Measurements from ENCODE around the gene HSD3B1.
"Not testable (repeated sequence)": the region's sequence is repeated elsewhere in the genome, so short reads cannot be mapped to it uniquely, and the experiment has no call there.

HSD3B1 gene

DNA sequence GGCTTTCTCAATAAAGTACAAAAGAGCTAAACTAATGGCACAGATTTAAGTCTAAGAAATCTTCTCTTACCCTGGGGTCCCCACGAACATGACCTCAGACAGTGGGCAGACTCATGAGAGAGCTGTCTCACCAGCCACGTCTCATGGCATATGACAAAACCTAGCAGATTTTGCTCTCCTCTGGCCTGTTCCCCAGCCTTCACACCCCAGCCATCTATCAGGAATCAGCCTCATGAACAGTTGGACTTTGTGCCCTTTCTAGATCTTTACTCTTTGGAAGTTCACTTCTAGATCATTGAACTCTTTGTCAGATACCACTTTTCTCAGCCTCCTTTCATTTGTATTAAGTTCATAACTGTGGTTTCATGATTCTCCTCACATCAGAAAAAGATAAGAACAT is 14.2 kb upstream of the HSD3B1 start:
- no peak for DNase-seq (ENCODE audit: low read depth)

DNA sequence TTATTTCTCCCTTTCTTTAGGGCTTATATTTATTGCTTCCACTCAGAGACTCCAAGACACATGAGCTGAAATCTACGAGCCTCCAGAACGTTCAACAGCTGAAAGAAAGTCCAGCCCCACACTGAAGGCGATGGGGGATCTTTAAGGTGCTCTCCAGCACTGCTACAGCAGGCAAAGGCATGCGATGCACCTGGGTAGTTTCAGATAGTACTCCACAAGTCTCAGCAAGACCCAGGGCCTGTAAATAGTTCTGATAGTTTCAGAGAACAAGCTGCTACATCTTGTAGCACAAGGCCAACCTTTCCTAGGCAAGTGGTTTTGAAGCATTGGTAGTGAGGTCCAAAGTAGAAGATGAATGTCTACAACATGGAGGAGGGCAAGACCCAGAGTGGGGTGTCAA is 2.2 kb upstream of the HSD3B1 start:
- no peak for DNase-seq (ENCODE audit: low read depth)

DNA sequence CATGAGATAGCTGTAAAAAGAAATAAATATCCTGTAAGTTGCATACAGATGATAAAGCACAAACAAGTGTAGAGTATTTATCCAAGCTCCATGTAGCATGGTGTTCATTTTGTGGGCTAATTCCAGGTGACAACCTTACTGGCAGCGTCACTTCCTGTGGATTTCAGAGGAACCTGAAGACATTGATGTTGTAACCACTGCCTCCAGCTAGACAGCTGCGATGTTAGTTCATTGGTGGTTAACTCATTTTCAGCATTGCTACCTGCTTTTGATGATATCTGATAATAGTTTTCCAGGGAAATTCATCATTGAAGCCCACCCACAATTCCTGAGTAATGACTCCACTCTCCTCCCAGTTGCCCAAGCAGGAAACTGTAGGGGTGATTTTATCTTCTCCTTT is 3.0 kb downstream of the HSD3B1 start:
- no peak for DNase-seq (ENCODE audit: low read depth)

DNA sequence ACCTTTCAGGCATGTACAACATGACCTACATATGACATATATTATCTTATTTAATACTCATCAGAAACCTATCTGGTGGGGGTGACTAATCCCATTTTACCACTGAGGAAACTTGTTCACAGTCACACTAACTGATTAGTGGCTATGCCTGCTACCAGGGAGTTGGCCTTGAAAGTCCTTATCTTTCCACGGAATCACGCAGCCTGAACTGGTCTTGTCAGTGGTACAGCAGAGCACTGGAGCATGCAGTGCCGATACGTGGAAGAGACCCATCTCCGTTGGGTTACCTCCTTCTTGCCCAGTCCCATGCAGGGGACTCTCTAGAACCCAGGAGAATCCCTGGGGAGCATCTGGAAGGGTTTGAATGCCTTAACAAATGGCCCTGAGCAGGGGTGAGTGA is 8.2 kb downstream of the HSD3B1 start:
- DNase-seq (ENCODE audit: low read depth), result no peak

DNA sequence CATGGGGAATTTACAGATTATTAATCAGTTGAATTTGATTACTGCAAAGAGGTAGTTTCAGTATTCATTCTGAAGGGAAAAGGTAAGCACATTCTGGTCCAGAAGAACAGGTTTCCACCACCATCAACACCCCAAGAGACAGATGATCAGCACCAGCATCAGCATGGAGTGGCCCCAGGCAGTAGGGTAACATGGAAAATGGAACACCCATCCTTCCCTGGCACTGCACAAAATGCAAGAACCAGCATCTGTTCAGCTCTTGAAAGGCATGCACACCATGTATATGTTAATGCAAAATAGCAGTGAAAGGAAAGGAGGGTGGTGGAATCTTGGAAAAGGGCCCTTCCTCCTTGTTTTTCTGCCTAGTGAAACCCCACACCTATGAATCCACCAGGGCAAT is 9.2 kb downstream of the HSD3B1 start:
- DNase-seq (ENCODE audit: low read depth), result no peak

DNA sequence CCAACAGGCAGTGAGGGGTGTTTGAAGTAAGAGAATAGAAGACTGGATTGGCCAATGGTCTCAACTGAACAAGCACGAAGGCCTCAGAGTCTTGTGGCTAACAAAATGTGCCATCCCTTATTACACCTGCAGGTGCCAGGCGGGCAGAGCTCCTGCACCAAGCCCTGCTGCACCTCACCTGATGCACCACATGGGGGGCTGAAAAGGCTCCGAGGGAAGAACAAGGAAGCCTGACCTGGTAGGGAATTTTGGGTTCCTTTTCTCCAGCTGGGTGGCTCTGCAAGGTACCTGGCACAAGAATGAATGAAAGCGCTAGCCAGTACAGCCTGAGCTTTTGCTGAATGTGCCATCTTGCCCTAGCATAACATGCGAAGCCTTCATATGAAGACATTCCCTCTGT is 9.7 kb downstream of the HSD3B1 start:
- no peak for DNase-seq (ENCODE audit: low read depth)

DNA sequence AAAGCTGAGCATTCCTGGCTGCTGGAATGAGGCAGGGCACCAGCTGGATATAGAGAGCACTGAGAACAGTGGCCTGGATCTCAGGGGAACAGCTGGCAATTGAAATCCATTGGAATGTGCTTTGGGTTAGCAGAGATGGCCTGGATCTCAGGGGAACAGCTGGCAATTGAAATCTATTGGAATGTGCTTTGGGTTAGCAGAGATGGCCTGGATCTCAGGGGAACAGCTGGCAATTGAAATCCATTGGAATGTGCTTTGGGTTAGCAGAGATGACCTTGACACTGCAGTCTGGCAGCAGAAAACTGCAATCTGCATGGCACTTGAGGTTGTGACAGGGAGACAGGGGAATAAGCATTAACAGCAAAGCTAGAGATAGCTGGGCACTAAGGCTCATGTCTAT is 10.7 kb downstream of the HSD3B1 start:
- not testable (repeated sequence) for DNase-seq (ENCODE audit: low read depth)

DNA sequence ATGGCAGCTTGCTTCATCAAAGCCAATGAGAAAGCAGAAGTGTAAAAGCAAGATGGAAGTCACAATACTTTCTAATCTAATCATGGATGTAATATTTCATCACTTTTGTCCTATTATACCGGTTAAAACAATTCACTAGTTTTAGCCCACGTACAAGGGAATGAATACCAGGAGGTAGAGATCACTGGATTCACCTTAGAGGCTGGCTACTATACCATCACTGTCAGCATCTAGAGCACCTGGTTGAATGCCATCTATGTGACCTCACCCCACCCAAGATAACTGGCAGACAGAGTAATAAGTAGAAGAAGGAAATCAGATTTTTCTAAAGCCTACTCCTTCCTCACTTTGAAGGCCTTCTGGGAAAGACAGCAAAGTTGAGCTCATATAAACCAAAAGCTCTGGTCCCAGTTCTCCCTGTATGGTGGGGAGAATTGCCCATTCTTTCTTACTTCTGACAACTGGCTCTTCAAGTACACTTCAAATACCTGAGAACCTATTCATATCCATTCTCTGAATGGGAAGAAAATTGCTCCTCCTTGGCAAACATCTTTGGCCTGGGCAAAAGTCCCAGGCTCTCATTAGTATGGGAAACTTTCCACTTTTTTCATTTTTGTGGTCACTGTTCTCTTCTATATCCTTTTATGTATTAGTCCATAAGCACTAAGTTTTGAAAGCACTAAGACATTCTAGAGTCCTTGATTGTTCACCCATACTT is 24.8 kb downstream of the HSD3B1 start:
- DNase-seq (ENCODE audit: low read depth), result no peak

DNA sequence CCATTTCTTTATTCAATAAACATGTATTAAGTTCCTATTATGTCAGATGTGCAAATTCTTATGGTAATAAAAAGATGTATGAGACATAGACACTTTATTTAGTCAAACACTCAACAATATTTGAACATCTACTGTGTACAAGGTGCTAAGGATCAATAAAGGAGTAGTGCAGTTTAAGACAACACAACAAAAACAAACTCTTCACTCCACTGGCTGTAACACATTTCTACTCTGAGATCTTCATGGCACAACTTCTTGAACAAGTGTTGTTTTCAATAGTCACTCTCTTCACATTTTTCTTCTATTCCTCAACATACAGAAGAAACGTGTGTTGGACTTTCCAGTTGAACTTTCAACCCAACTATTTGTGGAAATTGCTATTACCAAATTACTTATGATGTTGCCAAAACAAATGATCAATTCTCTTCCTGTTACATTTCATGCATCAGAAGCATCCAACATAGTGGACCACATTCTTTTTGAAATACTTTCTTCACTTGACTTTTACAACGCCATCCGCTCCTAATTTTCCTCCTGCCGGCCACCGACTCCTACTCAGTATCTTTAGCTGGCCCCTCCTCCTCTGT is 25.4 kb downstream of the HSD3B1 start:
- no peak for DNase-seq (ENCODE audit: low read depth)

DNA sequence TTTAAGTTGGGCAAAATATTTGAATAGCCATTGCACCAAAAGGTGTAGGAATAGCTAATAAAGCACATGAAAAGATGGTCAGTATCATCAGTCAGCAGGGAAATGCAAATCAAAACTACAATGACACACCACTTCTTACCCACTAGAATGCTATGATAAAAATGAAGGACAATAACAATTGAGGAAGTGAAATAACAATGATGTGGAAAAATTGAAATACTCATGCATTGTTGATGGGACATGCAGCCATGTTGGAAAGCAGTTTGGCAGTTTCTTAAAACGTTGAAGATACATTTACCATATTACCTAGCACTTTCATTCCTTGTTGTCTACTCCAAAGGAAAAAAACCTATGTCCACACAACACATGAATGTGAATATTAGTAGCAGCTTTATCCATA is 28.4 kb downstream of the HSD3B1 start:
- DNase-seq (ENCODE audit: low read depth), result no peak

DNA sequence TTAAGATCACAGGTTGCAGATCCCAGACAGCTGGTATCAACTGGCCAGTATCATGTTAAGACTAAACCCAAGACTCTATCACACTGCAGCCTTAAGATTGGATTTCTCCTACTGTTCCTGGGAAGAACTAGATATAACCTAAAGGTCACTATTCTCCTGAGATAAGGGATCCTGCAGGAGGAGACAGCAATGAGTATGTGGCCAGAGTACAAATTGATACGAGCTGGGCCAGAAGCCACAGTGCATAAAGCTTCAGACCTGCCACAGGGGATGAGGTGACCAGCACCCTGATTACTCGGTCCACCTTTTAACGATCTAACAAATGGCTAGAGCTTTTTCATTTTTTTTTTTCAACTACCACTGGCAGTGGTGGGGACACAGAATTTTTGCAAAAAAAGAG is 31.0 kb downstream of the HSD3B1 start:
- DNase-seq (ENCODE audit: low read depth), result no peak

DNA sequence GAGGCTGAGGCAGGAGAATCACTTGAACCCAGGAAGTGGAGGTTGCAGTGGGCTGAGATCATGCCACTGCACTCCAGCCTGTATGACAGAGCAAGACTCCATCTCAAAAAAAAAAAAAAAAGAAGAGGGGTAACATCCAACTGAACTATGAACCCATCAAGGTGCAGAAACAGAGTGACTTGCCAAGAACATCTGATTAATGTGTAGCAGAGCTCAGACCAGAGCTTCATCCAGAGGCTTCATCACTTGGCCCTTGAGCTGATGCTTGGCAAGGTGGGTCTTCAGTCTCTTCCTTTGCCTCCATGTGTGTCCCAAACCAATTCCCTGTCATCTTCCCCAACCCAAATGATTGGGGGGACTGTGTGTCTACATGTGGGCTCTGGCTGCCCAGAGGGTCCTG is 32.6 kb downstream of the HSD3B1 start:
- no peak for DNase-seq (ENCODE audit: low read depth)

DNA sequence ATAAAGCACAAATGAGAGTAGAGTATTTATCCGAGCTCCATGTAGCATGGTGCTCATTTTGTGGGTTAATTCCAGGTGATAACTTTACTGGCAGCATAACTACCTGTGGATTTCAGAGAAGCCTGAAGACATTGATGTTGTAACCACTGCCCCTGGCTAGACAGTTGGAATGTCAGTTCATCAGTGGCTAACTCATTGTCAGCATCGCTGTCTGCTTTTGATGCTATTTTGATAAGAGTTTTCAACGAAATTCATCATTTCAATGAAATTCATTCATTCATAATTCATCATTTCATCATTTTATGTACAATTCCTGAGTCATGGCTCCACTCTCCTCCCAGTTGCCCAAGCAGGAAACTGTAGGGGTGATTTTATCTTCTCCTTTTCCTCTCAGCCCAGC is 34.4 kb downstream of the HSD3B1 start:
- no peak for DNase-seq (ENCODE audit: low read depth)

DNA sequence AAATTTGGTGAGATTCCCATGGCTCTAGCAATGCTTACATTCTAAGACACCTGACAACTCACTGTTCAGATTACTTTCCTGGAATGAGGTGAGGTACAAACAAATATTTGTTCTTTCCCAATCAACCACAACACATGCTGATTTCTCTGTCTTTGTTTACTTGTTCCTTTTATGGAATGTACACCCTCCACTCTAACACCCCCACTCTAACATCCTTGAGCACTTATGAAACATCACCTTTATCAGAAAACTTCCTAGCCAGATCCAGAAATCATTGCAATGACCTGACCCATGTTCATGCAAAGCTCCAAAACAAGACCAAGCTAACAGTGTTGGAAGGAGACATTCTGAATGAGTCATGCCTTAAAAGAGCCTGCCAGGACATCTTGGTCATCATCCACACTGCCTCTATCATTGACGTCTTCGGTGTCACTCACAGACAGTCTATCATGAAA is 35.5 kb downstream of the HSD3B1 start:
- DNase-seq (ENCODE audit: low read depth), result no peak

DNA sequence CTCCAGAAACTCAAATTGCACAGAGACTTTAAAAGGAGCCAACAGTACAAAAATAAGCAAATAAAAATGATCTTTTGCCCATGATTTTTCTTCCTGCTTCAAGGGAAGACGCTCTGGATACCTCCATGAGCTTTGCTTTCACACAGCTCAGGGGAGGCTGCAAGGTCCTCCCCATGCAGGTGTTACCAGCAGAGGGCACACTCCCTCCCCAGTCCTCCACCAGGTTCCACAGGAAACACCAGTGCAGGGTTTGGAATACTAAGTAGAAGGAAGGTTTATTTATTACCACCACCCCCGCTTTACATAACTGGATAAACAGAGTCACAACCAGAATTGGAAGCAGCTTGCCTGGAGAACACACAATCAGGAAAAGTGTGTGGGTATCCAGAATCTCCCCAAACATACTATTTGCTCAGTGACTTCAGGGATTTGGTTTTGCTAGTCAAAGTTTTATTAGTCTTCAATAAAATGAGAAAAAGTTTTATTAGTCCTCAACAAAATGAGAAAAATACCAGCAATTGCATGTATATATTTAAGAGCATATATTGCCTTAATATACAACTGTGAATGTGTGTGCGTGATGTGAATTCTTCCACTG is 37.3 kb downstream of the HSD3B1 start:
- no peak for DNase-seq (ENCODE audit: low read depth)

DNA sequence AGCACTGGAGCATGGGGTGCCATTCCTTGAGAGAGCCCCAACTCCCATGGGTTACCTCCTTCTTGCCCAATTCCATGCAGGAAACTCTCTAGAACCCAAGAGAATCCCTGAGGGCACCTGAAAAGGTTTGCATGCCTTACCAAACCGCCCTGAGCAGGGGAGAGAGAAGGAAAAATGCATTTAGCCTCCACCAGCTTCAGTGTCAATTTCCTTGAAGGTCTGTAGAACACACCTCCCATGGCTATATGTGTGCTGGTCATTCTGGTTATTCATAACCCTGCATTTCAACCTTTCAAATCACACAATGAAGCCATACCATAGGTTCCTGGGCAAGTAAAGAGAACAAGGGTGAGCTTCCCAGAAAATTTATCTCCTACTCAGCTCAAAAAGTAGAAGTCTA is 39.6 kb downstream of the HSD3B1 start:
- DNase-seq (ENCODE audit: low read depth), result no peak

DNA sequence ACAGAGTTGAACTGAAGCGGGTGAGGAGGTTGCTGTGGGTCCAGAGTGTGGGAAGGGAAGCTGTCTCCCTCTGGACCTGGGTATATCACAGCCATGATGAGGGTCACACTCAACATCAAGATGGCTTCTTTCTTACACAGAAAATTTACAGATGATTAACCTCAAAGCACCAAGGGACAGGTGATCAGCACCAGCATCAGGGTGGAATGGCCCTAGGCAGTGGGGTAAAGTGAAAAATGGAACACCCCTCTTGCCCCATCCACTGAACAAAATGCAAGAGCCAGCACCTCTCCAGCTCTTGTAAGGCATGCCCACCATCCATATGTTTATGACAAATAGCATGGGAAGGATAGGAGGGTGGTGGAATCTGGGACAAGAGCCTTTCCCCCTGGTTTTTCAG is 40.3 kb downstream of the HSD3B1 start:
- DNase-seq (ENCODE audit: low read depth), result no peak

DNA sequence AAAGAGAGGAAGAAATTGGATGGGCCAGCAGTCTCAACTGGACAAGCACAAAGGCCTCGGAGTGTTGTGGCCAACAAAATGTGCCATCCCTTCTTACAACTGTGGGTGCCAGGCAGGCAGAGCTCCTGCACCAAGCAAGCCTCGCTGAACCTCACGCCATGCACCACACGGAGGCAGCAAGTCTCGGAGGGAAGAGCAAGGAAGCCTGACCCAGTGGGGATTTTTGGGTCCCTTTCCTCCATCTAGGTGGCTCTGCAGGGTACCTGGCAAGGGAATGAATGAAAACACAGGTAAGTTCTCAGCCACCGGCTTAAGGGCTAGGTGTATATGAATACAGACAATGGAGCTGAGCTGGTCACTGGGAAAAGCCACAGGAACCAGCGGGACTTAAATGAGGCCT is 40.8 kb downstream of the HSD3B1 start:
- DNase-seq (ENCODE audit: low read depth), result no peak

DNA sequence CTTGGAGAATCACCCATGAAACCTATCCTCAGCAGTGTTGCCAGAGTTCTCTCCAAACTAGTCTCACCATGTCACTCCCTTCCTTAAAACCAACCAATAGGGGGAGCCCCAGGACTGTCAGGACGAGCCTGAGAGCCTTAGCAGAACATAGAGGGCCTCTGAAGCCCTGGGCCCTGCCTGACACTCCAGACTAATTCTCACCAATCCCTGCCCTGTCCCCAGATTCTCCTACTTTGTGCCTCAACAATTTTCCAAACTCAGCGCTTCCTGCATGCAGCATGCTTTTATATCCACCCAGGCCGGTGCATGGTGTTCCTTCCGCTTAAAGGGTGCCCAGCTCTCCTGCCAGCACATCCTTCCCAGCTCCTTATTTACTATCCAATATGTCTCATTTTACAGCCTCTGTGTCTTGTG is 42.7 kb downstream of the HSD3B1 start:
- no peak for DNase-seq (ENCODE audit: low read depth)

DNA sequence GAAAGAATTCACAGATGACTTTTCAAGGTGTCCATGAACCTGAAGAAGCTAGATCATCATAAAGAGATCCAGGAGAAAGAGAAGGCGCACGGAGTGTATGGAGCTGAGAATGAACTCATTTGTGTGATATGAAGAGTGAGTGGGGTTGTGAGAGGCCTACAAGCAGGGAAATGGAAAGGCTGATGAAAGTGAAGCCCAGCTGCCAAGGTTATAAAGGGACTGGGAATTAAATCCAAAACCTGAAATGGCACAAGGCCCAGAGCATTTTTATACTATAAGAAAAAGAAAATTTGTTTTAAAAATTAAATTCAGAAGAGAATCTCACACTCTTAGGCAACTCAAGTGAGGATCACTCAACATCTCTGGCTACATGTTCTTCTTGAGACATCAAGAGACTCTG is 43.4 kb downstream of the HSD3B1 start:
- DNase-seq (ENCODE audit: low read depth), result no peak

DNA sequence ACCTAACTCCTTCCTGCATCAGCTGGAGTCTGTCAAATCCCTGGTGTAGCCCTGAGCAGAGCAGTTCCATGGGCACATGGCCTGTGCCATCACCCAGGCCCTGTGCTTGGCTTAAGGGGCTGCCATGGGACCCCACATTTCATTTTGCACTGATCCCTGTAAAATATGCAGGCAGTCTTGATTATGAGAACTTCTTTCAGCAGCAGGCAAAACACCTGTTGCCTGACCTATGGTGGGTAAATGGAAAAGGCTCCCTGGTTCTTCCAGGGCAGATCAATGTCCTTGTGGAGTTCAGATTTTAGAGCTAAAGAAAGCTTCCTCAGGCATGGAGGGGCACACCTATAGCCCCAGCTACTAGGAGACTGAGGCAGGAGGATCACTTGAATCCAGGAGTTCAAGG is 44.2 kb downstream of the HSD3B1 start:
- no peak for DNase-seq (ENCODE audit: low read depth)

DNA sequence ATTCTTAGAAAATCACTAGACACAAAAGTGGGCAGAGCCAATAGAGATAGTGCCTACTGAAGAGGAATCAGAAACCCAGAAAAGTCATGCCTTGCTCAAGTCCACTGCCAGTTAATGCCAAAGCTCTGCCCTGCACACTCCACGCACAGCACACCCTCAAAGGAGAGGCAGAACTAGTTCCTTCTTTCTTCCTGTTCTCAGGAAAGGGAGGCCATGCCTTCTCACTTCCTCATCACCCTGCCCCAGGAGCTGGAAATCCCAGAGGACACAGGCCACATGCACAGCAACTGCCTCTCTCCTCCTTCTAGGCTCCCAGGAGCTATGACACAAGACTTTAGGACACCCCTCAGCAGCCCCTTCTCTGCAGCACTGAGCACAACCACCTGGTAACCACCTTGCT is 45.6 kb downstream of the HSD3B1 start:
- not testable (repeated sequence) for DNase-seq (ENCODE audit: low read depth)

DNA sequence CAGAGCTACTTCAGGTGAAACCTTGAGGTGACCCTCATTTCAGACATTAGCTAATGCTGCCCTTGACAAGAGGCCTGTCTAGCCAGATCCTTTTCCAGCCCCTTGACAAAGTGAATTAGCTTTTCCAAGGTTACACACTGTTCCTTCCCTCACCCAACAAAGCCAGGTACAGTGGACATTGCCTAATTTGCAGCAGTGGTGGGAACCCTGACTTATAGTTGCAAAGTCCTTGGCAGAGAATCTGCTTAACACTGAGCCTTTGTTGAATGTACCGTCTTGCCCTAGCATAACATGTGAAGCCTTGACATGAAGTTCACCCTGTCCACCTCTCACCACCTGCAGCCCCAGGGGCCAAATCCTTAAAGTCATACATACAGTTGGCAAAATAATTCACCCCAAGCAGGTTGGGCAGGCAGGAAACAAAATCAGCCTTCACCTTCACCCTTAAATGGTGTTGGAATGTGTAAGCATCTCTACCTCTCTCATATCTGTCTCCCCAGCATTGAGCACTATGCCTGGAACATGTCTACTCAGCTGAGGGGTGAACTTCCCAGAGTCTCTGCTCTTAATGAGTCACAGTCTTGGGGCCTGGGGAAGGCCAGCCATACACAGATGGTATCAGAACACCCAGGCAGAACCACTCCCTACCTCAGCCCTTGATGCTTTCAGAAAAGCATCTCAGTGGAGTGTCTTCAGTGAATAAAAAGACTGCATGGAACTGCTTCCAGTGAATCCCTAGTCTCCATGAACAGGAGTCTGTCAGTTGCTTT is 46.5 kb downstream of the HSD3B1 start:
- DNase-seq (ENCODE audit: low read depth), result not testable (repeated sequence)
